Measurements from ENCODE around the gene SLC9A8.
A peak's percentile ranks its signal among the peaks of the same experiment; 100 is the strongest.
"Not testable (repeated sequence)": the region's sequence is repeated elsewhere in the genome, so short reads cannot be mapped to it uniquely, and the experiment has no call there.

SLC9A8 gene

GRCh38 chr20:49779972-49780371 is 32.7 kb upstream of the SLC9A8 start:
- TF ChIP-seq CTCF (IDR thresholded peaks at IDR 0.05; ENCODE audit: insufficient read depth, low read length) (no peak), SPI1 (IDR thresholded peaks at IDR 0.05; ENCODE audit: borderline replicate concordance, low read depth) (no peak), GABPA (IDR thresholded peaks at IDR 0.05; ENCODE audit: low read depth) (no peak), POLR2AphosphoS5 (IDR thresholded peaks at IDR 0.05; ENCODE audit: low read depth) (no peak)
- H3K4me3 ChIP-seq (replicated peaks; ENCODE audit: insufficient read depth, low read length) = no peak overlapping the region
- no peak overlapping the region for H3K27ac ChIP-seq (replicated peaks)
- no peak for DNase-seq (ENCODE audit: low read depth in 1 of 2, low spot score in 1 of 2)
- H3K27me3 ChIP-seq (ENCODE audit: insufficient read depth, poor library complexity, severe bottlenecking) = no peaks in the 10 kb centered on the region

DNA sequence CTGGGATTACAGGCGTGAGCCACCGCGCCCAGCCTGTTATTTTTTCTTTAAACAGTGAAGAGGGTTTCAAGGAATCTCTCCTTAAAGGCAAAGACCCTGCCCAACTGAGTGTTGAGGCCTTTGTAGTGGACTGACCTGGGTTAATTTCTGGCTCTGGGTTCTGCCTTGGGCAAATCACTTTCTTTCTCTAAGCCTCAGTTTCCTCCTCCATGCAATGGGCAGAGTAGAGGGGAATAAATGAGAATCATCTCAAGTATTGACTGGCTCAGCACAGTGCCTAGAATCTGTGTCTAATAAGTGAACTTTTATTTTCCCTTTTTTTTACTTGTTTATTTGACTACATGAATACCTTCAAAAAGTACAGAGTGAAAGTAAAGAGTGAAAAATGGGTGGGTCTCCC is 31.0 kb upstream of the SLC9A8 start:
- no peaks in the 10 kb centered on the region for H3K27me3 ChIP-seq (ENCODE audit: insufficient read depth, poor library complexity, severe bottlenecking)
- no peak for DNase-seq (ENCODE audit: low read depth in 1 of 2, low spot score in 1 of 2)
- H3K4me3 ChIP-seq (replicated peaks; ENCODE audit: insufficient read depth, low read length) = no peak overlapping the region
- H3K27ac ChIP-seq (replicated peaks) = no peak overlapping the region; the same call in 1 of the 2 replicates
- TF ChIP-seq POLR2AphosphoS5 (IDR thresholded peaks at IDR 0.05; ENCODE audit: low read depth) = no peak

- not testable (repeated sequence) for H3K27me3 ChIP-seq (ENCODE audit: insufficient read depth, poor library complexity, severe bottlenecking); DNase-seq (ENCODE audit: low read depth in 1 of 2, low spot score in 1 of 2); H3K4me3 ChIP-seq (replicated peaks; ENCODE audit: insufficient read depth, low read length); H3K27ac ChIP-seq (replicated peaks)
Measured at GRCh38 chr20:49782439-49782838, 30.2 kb upstream of the SLC9A8 start.

- not testable (repeated sequence) for H3K27me3 ChIP-seq (ENCODE audit: insufficient read depth, poor library complexity, severe bottlenecking); H3K27ac ChIP-seq (replicated peaks); DNase-seq (ENCODE audit: low read depth in 1 of 2, low spot score in 1 of 2); H3K4me3 ChIP-seq (replicated peaks; ENCODE audit: insufficient read depth, low read length)
Measured at GRCh38 chr20:49783021-49783995, 29.3 kb upstream of the SLC9A8 start.

- H3K27me3 ChIP-seq (ENCODE audit: insufficient read depth, poor library complexity, severe bottlenecking) = no peaks in the 10 kb centered on the region
- no peak for DNase-seq (ENCODE audit: low read depth in 1 of 2, low spot score in 1 of 2)
- H3K4me3 ChIP-seq (replicated peaks; ENCODE audit: insufficient read depth, low read length) = no peak overlapping the region
- TF ChIP-seq CTCF (IDR thresholded peaks at IDR 0.05; ENCODE audit: insufficient read depth, low read length) (no peak), GABPA (IDR thresholded peaks at IDR 0.05; ENCODE audit: low read depth) (no peak), POLR2AphosphoS5 (IDR thresholded peaks at IDR 0.05; ENCODE audit: low read depth) (no peak), SPI1 (IDR thresholded peaks at IDR 0.05; ENCODE audit: borderline replicate concordance, low read depth) (no peak), REST (IDR thresholded peaks at IDR 0.05; ENCODE audit: insufficient replicate concordance, low read depth) (no peak)
- peak overlapping the region; percentile 91 for H3K27ac ChIP-seq (replicated peaks)
Measured at GRCh38 chr20:49784291-49784690, 28.3 kb upstream of the SLC9A8 start.

GRCh38 chr20:49785149-49785851 is 27.3 kb upstream of the SLC9A8 start:
- no peak for DNase-seq (ENCODE audit: low read depth in 1 of 2, low spot score in 1 of 2)
- H3K27ac ChIP-seq (replicated peaks) = peak overlapping the region; percentile 91
- no peaks in the 10 kb centered on the region for H3K27me3 ChIP-seq (ENCODE audit: insufficient read depth, poor library complexity, severe bottlenecking)
- no peak overlapping the region for H3K4me3 ChIP-seq (replicated peaks; ENCODE audit: insufficient read depth, low read length)
- TF ChIP-seq SPI1 (IDR thresholded peaks at IDR 0.05; ENCODE audit: borderline replicate concordance, low read depth) (no peak), POLR2AphosphoS5 (IDR thresholded peaks at IDR 0.05; ENCODE audit: low read depth) (peak; percentile 2; the same call in 1 of the 2 replicates)

Measured in HL-60 (cell line).